Neural progenitor cell (in vitro differentiated cells): ENCODE results near the gene ODAD4. TPM values are rescaled to one million over a fixed set of nuclear protein-coding genes. Genes with fewer than 3 reads are reported as not detected.

ENCODE experiments used
- DNase-seq: peaks from one replicate; pipeline ENCODE4 v3.0.0-alpha.2; 2016; ENCODE audit warnings: low spot score
- H2AFZ ChIP-seq: fragments of 200-600 bp; sonication (generic); replicated peaks from 2 replicates; pipeline ENCODE4 v1.6.1; 2016; ENCODE audit warnings: antibody characterized with exemption
- H3F3A ChIP-seq: fragments of 200-600 bp; sonication (generic); 2 replicates; pipeline ENCODE4 v1.6.1; 2016; ENCODE audit warnings: antibody characterized with exemption, low read depth
- H3K27ac ChIP-seq: fragments of 200-600 bp; sonication (generic); 2 replicates; pipeline ENCODE4 v1.5.1; 2016; ENCODE audit warnings: mild to moderate bottlenecking
- H3K27me3 ChIP-seq: fragments of 200-600 bp; sonication (generic); 2 replicates; pipeline ENCODE4 v1.6.1; 2016; ENCODE audit warnings: mild to moderate bottlenecking, moderate library complexity
- H3K36me3 ChIP-seq: fragments of 200-600 bp; sonication (generic); 2 replicates; pipeline ENCODE4 v1.5.1; 2016
- H3K4me1 ChIP-seq: fragments of 200-600 bp; sonication (generic); 2 replicates; pipeline ENCODE4 v1.6.1; 2016; ENCODE audit warnings: mixed run types
- H3K4me2 ChIP-seq: fragments of 200-600 bp; sonication (generic); 2 replicates; pipeline ENCODE4 v1.6.1; 2016
- H3K4me3 ChIP-seq: fragments of 200-600 bp; sonication (generic); 2 replicates; pipeline ENCODE4 v1.5.1; 2016
- H3K79me2 ChIP-seq: fragments of 200-600 bp; sonication (generic); 2 replicates; pipeline ENCODE4 v1.6.1; 2016; ENCODE audit warnings: low read depth
- H3K9ac ChIP-seq: fragments of 200-600 bp; sonication (generic); 2 replicates; pipeline ENCODE4 v1.6.1; 2016
- H3K9me3 ChIP-seq: fragments of 200-600 bp; sonication (generic); 2 replicates; pipeline ENCODE4 v1.5.1; 2016; ENCODE audit warnings: low read depth
- H4K20me1 ChIP-seq: fragments of 200-600 bp; sonication (generic); 2 replicates; pipeline ENCODE4 v1.6.1; 2016; ENCODE audit warnings: low read depth
- H3K27ac Mint-ChIP-seq: 3 replicates; pipeline ENCODE4 v1.8.0; 2021; ENCODE audit warnings: mixed read lengths
- H3K27me3 Mint-ChIP-seq: 2 replicates; pipeline ENCODE4 v1.8.0; 2022; ENCODE audit warnings: low read depth, mild to moderate bottlenecking, inconsistent platforms, moderate library complexity, mixed read lengths; ENCODE audit not compliant: insufficient read depth
- H3K36me3 Mint-ChIP-seq: 3 replicates; pipeline ENCODE4 v1.8.0; 2021; ENCODE audit warnings: mixed read lengths
- H3K4me1 Mint-ChIP-seq: 3 replicates; pipeline ENCODE4 v1.8.0; 2021; ENCODE audit warnings: mixed read lengths
- H3K4me3 Mint-ChIP-seq: 3 replicates; pipeline ENCODE4 v1.8.0; 2021; ENCODE audit warnings: mild to moderate bottlenecking, moderate library complexity, mixed read lengths
- H3K9me3 Mint-ChIP-seq: 3 replicates; pipeline ENCODE4 v1.8.0; 2020; ENCODE audit warnings: mixed read lengths
- EZH2 ChIP-seq: fragments of 200-600 bp; sonication (generic); IDR thresholded peaks from 2 replicates; pipeline ENCODE4 v1.6.1; 2017; ENCODE audit warnings: antibody characterized with exemption, mild to moderate bottlenecking, moderate library complexity
- EZH2phosphoT487 ChIP-seq: fragments of 200-600 bp; sonication (generic); IDR thresholded peaks from 2 replicates; pipeline ENCODE4 v1.6.1; 2017; ENCODE audit warnings: antibody characterized with exemption
- total RNA-seq: library from RNA; depleted of rRNA; stranded (reverse); fragments of >200 nt; gene quantifications from 2 replicates; pipeline ENCODE4 v1.2.3, GENCODE V29; 2015; ENCODE audit warnings: low replicate concordance
- TF ChIP-seq, protein P1 (sequence below): fragments of 200-600 bp; sonication (generic); IDR thresholded peaks from 2 replicates; pipeline ENCODE4 v1.5.1; 2017; ENCODE audit warnings: antibody characterized with exemption, mild to moderate bottlenecking

Gene ODAD4
- total RNA-seq, 1 donor from 2014 or later: 4.1 TPM

DNA sequence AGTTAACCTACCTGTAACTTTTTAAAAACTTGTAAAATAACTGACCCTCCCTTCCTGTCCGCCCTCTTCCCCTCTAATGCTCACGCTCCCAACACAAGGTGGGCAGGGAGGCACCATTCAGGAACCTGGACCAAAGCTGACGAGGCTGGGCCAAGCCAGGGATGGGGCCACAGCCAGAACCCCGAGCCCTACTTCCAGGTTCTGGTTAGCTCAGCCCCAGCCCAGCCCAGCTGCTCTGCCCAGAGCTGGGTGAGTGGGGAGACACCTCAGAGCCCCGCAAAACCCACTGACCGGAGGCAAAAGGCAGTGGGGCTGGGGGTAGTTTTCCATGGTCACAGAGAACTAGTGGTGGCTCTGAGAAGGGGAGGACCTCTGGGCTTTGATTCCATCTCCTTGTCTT, 43.6 kb downstream of the ODAD4 start:
- Histone ChIP-seq H3K79me2 (peaks cover 23% of the 10 kb centered on the region), H3K9me3 (no peaks in the 10 kb centered on the region), H3K9ac (no peak overlapping the region), H4K20me1 (peaks cover 39% of the 10 kb centered on the region), H3K4me2 (no peak overlapping the region), H3K27me3 (no peaks in the 10 kb centered on the region), H3K4me3 (no peak overlapping the region), H3K4me1 (no peaks in the 10 kb centered on the region), H3F3A (peaks cover 11% of the 10 kb centered on the region), H2AFZ (no peak overlapping the region), H3K36me3 (no peaks in the 10 kb centered on the region), H3K27ac (no peak overlapping the region)
- peaks cover 26% of the 10 kb centered on the region for H3K36me3 Mint-ChIP-seq
- no peaks in the 10 kb centered on the region for H3K4me1 Mint-ChIP-seq
- TF ChIP-seq EZH2phosphoT487: no peak
- TF ChIP-seq EZH2: no peak
- TF ChIP-seq, protein P1, sequence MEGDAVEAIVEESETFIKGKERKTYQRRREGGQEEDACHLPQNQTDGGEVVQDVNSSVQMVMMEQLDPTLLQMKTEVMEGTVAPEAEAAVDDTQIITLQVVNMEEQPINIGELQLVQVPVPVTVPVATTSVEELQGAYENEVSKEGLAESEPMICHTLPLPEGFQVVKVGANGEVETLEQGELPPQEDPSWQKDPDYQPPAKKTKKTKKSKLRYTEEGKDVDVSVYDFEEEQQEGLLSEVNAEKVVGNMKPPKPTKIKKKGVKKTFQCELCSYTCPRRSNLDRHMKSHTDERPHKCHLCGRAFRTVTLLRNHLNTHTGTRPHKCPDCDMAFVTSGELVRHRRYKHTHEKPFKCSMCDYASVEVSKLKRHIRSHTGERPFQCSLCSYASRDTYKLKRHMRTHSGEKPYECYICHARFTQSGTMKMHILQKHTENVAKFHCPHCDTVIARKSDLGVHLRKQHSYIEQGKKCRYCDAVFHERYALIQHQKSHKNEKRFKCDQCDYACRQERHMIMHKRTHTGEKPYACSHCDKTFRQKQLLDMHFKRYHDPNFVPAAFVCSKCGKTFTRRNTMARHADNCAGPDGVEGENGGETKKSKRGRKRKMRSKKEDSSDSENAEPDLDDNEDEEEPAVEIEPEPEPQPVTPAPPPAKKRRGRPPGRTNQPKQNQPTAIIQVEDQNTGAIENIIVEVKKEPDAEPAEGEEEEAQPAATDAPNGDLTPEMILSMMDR: no peak
- DNase-seq: no peak
- H3K27me3 Mint-ChIP-seq: no peaks in the 10 kb centered on the region
- no peak overlapping the region for H3K4me3 Mint-ChIP-seq
- no peaks in the 10 kb centered on the region for H3K9me3 Mint-ChIP-seq
- no peak overlapping the region for H3K27ac Mint-ChIP-seq

DNA sequence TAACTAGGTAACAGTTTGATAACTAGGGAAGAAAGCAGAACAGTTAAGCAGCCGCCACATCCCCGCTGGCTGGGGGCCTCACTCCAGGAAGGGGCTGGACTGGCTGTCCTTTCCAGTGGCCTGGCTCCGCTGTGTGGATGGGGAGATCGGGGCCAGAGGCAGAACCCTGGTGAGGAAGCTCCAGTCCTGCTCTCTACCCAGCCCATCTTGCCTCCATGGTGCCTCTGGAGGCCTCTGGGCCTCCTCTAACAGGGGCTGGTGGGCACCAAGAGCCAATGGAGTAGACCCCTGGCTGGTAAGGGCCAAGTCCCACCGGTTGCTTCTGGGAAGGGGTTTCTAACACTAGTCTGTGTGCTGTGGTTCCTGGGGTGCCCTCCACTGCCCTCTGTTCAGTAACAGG, 44.2 kb downstream of the ODAD4 start:
- Mint-ChIP-seq H3K36me3 (peaks cover 26% of the 10 kb centered on the region), H3K27ac (no peak overlapping the region), H3K9me3 (no peaks in the 10 kb centered on the region), H3K4me1 (no peaks in the 10 kb centered on the region), H3K4me3 (no peak overlapping the region), H3K27me3 (no peaks in the 10 kb centered on the region)
- Histone ChIP-seq H2AFZ (no peak overlapping the region), H3K27me3 (no peaks in the 10 kb centered on the region), H3K79me2 (peaks cover 16% of the 10 kb centered on the region), H3K4me2 (no peak overlapping the region), H3K36me3 (no peaks in the 10 kb centered on the region), H3K4me1 (no peaks in the 10 kb centered on the region), H3K27ac (no peak overlapping the region), H3F3A (peaks cover 12% of the 10 kb centered on the region), H3K9me3 (no peaks in the 10 kb centered on the region), H4K20me1 (peaks cover 36% of the 10 kb centered on the region), H3K9ac (no peak overlapping the region), H3K4me3 (no peak overlapping the region)
- TF ChIP-seq EZH2phosphoT487: no peak
- TF ChIP-seq EZH2: no peak
- TF ChIP-seq, protein P1: no peak
- no peak for DNase-seq

DNA sequence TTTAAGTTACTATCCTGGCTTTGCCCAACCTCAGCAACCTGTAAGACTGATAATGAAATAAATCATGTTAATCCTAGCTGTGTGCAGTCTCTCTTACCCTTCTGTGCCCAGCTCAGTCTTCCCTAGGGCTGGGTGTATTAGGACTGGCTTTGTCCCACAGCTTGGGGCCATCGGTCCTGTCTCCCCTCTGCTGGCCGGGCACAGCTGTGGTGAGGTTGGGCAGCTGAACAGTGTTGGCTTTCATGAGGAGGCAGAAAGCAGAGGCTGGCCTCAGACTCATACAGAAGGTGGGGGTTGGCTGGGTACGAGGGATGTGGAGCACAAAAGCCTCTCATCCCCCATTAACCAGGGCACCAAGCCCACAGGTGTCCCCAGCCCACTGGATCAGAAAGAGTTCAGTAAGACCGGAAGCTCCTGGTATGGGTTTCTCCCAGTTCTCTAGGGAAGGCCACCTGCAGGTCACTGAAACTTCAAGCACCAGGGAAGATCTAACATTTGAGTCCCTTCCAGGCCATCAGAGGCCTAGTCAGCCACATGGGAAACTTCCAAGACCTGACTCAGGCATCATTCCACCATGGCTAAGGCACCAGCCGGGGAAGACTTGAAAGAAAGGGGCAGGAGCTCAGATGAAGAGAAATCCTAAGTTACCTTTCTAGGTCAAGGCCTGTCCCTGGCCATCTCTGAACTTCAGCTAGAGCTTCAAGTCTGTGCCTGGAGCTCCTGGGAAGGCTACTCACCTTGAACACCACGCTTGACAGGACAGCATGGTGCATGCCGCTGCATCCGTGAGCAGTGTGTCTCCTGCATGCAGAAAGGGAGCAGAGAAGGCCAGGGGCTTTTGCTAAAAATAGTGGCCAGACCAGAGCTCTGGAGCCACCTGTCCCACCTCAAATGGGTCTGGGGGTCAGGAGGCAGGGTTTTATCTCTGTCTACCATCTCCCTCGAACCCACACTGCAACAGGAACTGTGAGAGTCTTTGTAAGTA, 45.0 kb downstream of the ODAD4 start:
- H3K79me2 ChIP-seq: peaks cover 9% of the 10 kb centered on the region
- no peaks in the 10 kb centered on the region for H3K9me3 ChIP-seq
- Mint-ChIP-seq H3K4me3 (no peak overlapping the region), H3K27me3 (no peaks in the 10 kb centered on the region), H3K4me1 (no peaks in the 10 kb centered on the region), H3K36me3 (peaks cover 28% of the 10 kb centered on the region), H3K27ac (no peak overlapping the region), H3K9me3 (no peaks in the 10 kb centered on the region)
- H3K27ac ChIP-seq: no peak overlapping the region
- no peak overlapping the region for H3K4me3 ChIP-seq
- H3K4me2 ChIP-seq: no peak overlapping the region
- no peak for DNase-seq
- no peaks in the 10 kb centered on the region for H3K4me1 ChIP-seq
- H2AFZ ChIP-seq: no peak overlapping the region
- H3K27me3 ChIP-seq: no peaks in the 10 kb centered on the region
- no peak for TF ChIP-seq EZH2phosphoT487
- peaks cover 12% of the 10 kb centered on the region for H3F3A ChIP-seq
- H3K36me3 ChIP-seq: no peaks in the 10 kb centered on the region
- peaks cover 30% of the 10 kb centered on the region for H4K20me1 ChIP-seq
- H3K9ac ChIP-seq: no peak overlapping the region
